Measurements from ENCODE around the gene DYNLT2. TPM values are rescaled to one million over a fixed set of nuclear protein-coding genes. Genes with fewer than 3 reads are reported as not detected.

Gene DYNLT2
- total and polyA plus RNA-seq, 2 of the 13 experiments (the other 11 are each of a cell fraction or from before 2014, with no cell fraction given): 2.1 to 4.3 TPM

GRCh38 chr6:169776379-169776778, 25.0 kb upstream of the DYNLT2 start:
- peaks cover 19% of the 10 kb centered on the region for H3K4me1 ChIP-seq (ENCODE audit: insufficient read depth, low read length)
- intact Hi-C loops (cut with micrococcal nuclease; ENCODE audit: unreplicated experiment): no loop called here
- H3K4me3 ChIP-seq (replicated peaks in 1 of 3; ENCODE audit: insufficient read depth in 1 of 3, low read depth in 2 of 3, low read length in 3 of 3): no peak overlapping the region
- DNase-seq (ENCODE audit: low spot score): no peak
- H3K9me3 ChIP-seq (ENCODE audit: low read length): no peaks in the 10 kb centered on the region
- H2AFZ ChIP-seq (ENCODE audit: low read length): no peak overlapping the region
- no peak for ATAC-seq
- no peaks in the 10 kb centered on the region for H3K79me2 ChIP-seq (ENCODE audit: insufficient read depth, low read length)
- H4K20me1 ChIP-seq (ENCODE audit: insufficient read depth, low read length): no peaks in the 10 kb centered on the region
- H3K4me2 ChIP-seq (ENCODE audit: low read depth, low read length): no peak overlapping the region
- WGBS (ENCODE audit: low lambda C conversion rate): 94% methylated on average over 13 of the region's 13 CpGs
- POLR2A ChIA-PET: interaction anchor here (1.4 kb wide), 1 partner anchor 13 kb away, joined by 3 read pairs; no protein-coding TSS in a partner anchor
- no TSS peak for BruUV-seq (replicated peaks)
- in situ Hi-C loops (cut with HindIII; ENCODE audit: extremely low pct_ligation_motif_present, low pct_unique_long_range_greater_than_20kb): no loop called here
- H3K27ac ChIP-seq (ENCODE audit: extremely low read length, insufficient read depth, low read length): no peak overlapping the region
- H3K27me3 ChIP-seq (ENCODE audit: control insufficient read depth in 1 of 2, insufficient read depth in 2 of 2, low read length in 2 of 2): no peaks in the 10 kb centered on the region
- H3K36me3 ChIP-seq (replicated peaks in 1 of 2; ENCODE audit: control insufficient read depth in 1 of 2, insufficient read depth in 2 of 2, low read length in 2 of 2): no peaks in the 10 kb centered on the region
- no peak overlapping the region for H3K9ac ChIP-seq (ENCODE audit: insufficient read depth, low read depth, low read length)
- FAIRE-seq: no peak
- CTCF ChIA-PET (ENCODE audit: low intra/inter-chr PET ratio, low total read pairs): no interaction called here
- TF ChIP-seq CC2D1A (CRISPR knock-in tag; IDR thresholded peaks at IDR 0.05) (no peak), ARID3A (IDR thresholded peaks at IDR 0.05; ENCODE audit: low read depth, low read length) (no peak), NRL (CRISPR knock-in tag; IDR thresholded peaks at IDR 0.05; ENCODE audit: borderline replicate concordance) (0 out of 2 replicates have a peak, but pooled peaks have one; percentile 41), STAG1 (CRISPR knock-in tag; IDR thresholded peaks at IDR 0.05) (peak; percentile 48), AGO2 (optimal IDR thresholded peaks at IDR 0.05; ENCODE audit: low read depth, low read length) (peak; percentile 20), CTCF (CRISPR knock-in tag; IDR thresholded peaks at IDR 0.05) (peak; percentile 56), ZFAT (CRISPR knock-in tag; conservative IDR thresholded peaks at IDR 0.05) (no peak), ZNF891 (CRISPR knock-in tag; IDR thresholded peaks at IDR 0.05) (0 out of 2 replicates have a peak, but pooled peaks have one; percentile 58), BCLAF1 (IDR thresholded peaks at IDR 0.05) (no peak), DZIP1 (CRISPR knock-in tag; IDR thresholded peaks at IDR 0.05) (0 out of 2 replicates have a peak, but pooled peaks have one; percentile 44), SMC3 (IDR thresholded peaks at IDR 0.05; ENCODE audit: low read length) (no peak), ZNF280B (CRISPR knock-in tag; IDR thresholded peaks at IDR 0.05; ENCODE audit: borderline replicate concordance) (0 out of 2 replicates have a peak, but pooled peaks have one; percentile 36)

All from HepG2 (cell line).